GM12878 (cell line): Measurements from ENCODE around the gene TBCD. TPM values are rescaled to one million over a fixed set of nuclear protein-coding genes. Genes with fewer than 3 reads are reported as not detected.

ENCODE experiments used
- ATAC-seq: fragments of 200-7000 bp; cut with Tn5 transposase; 3 replicates; pipeline ENCODE4 v1.9.1; 2020; ENCODE audit warnings: mild to moderate bottlenecking, moderate library complexity
- BruUV-seq: library from RNA; stranded (reverse); fragments of 400-500 nt; replicated peaks from 2 replicates; lab custom pipeline; 2021; lab: Mats Ljungman, UMichigan
- CTCF ChIA-PET: fragments of 300-600 bp; sonication (Branson Sonifier 250); formaldehyde crosslinking; extraction: SDS; loops from one replicate; lab custom pipeline; 2021; ENCODE audit warnings: inconsistent platforms; lab: Yijun Ruan, JAX
- POLR2A ChIA-PET: fragments of 350-600 bp; formaldehyde crosslinking; extraction: SDS; loops from one replicate; lab custom pipeline; 2021; ENCODE audit warnings: inconsistent platforms; lab: Charles Lee
- RAD21 ChIA-PET: fragments of 300-600 bp; sonication (Branson Sonifier 250); formaldehyde crosslinking; loops from one replicate; lab custom pipeline; 2023; ENCODE audit warnings: antibody characterized with exemption; ENCODE audit not compliant: unreplicated experiment; lab: Charles Lee
- SMC1A ChIA-PET: fragments of 300-600 bp; sonication (Branson Sonifier 250); formaldehyde crosslinking; loops from one replicate; lab custom pipeline; 2023; ENCODE audit not compliant: unreplicated experiment, uncharacterized antibody; lab: Charles Lee
- DNase-seq: peaks from one replicate; pipeline ENCODE4 v3.0.0-alpha.2; 2011; ENCODE audit warnings: low read depth, low spot score
- FAIRE-seq: peaks from 3 replicates; lab custom pipeline; 2011; peaks lifted over from hg19 to GRCh38; lab: Jason Lieb, UNC
- H2AFZ ChIP-seq: 2 replicates; pipeline ENCODE4 v1.6.0; 2011; ENCODE audit warnings: low read depth, low read length, control low read depth; ENCODE audit not compliant: control insufficient read depth
- H3K27ac ChIP-seq: 2 replicates; pipeline ENCODE4 v1.5.1; 2011; ENCODE audit warnings: control low read depth; ENCODE audit not compliant: control insufficient read depth, insufficient read depth
- H3K27me3 ChIP-seq, 2 experiments: replicated peaks in 1 of 2; 2 replicates each; pipeline versions ENCODE4 v1.6.0 to v1.6.1; 2011; ENCODE audit warnings: low read length in 1 of 2; ENCODE audit not compliant: control insufficient read depth in 2 of 2, insufficient read depth in 2 of 2
- H3K36me3 ChIP-seq, 2 experiments: 2 replicates each; pipeline ENCODE4 v1.5.1; 2011; ENCODE audit warnings: low read length in 1 of 2; ENCODE audit not compliant: control insufficient read depth in 2 of 2, insufficient read depth in 2 of 2
- H3K4me1 ChIP-seq: 2 replicates; pipeline ENCODE4 v1.6.1; 2011; ENCODE audit warnings: mild to moderate bottlenecking, low read length, moderate library complexity, mixed read lengths; ENCODE audit not compliant: control insufficient read depth, insufficient read depth
- H3K4me2 ChIP-seq: 2 replicates; pipeline ENCODE4 v1.6.0; 2011; ENCODE audit warnings: control low read depth; ENCODE audit not compliant: control insufficient read depth, insufficient read depth
- H3K4me3 ChIP-seq: fragments of 200-600 bp; sonication (generic); 2 replicates; pipeline ENCODE4 v1.5.1; 2016
- H3K79me2 ChIP-seq: 2 replicates; pipeline ENCODE4 v1.6.0; 2011; ENCODE audit warnings: low read length; ENCODE audit not compliant: control insufficient read depth, insufficient read depth
- H3K9ac ChIP-seq: 2 replicates; pipeline ENCODE4 v1.8.0; 2011; ENCODE audit warnings: low read length, control low read depth, mixed read lengths; ENCODE audit not compliant: control insufficient read depth, insufficient read depth
- H3K9me3 ChIP-seq: replicated peaks from 3 replicates; pipeline ENCODE4 v1.5.1; 2011; ENCODE audit warnings: mild to moderate bottlenecking, low read length; ENCODE audit not compliant: control insufficient read depth, insufficient read depth
- H4K20me1 ChIP-seq: 2 replicates; pipeline ENCODE4 v1.6.0; 2011; ENCODE audit not compliant: control insufficient read depth, insufficient read depth
- CEBPZ ChIP-seq: fragments of 150-350 bp; IDR thresholded peaks from 2 replicates; pipeline ENCODE4 v1.6.1; 2016; ENCODE audit warnings: low read depth, low read length
- DPF2 ChIP-seq: fragments of 450-650 bp; IDR thresholded peaks from 2 replicates; pipeline ENCODE4 v1.6.1; 2017; ENCODE audit warnings: mild to moderate bottlenecking
- IKZF1 ChIP-seq: fragments of 450-650 bp; conservative IDR thresholded peaks from 2 replicates; pipeline ENCODE4 v1.6.1; 2017; ENCODE audit warnings: antibody characterized with exemption, mild to moderate bottlenecking
- IKZF2 ChIP-seq, 2 experiments: fragments of 450-650 bp; IDR thresholded peaks; 2 replicates each; pipeline ENCODE4 v1.6.1; 2017; ENCODE audit warnings: mild to moderate bottlenecking in 2 of 2, moderate library complexity in 2 of 2
- KLF5 ChIP-seq: fragments of 450-650 bp; IDR thresholded peaks from 2 replicates; pipeline ENCODE4 v1.6.1; 2014; ENCODE audit warnings: mild to moderate bottlenecking; ENCODE audit not compliant: partially characterized antibody
- LARP7 ChIP-seq: fragments of 450-650 bp; IDR thresholded peaks from 2 replicates; pipeline ENCODE4 v1.6.1; 2017; ENCODE audit warnings: mild to moderate bottlenecking
- MXI1 ChIP-seq: fragments of 150-350 bp; IDR thresholded peaks from 2 replicates; pipeline ENCODE4 v1.6.1; 2011; ENCODE audit warnings: low read depth, mild to moderate bottlenecking, inconsistent platforms, low read length, improper control_type of control experiment
- RB1 ChIP-seq: fragments of 450-650 bp; formaldehyde crosslinking; IDR thresholded peaks from 2 replicates; pipeline ENCODE4 v1.6.1; 2017; ENCODE audit warnings: mild to moderate bottlenecking, borderline replicate concordance
- RBBP5 ChIP-seq: fragments of 200-600 bp; sonication (generic); conservative IDR thresholded peaks from 2 replicates; pipeline ENCODE4 v1.6.1; 2016
- SMARCA5 ChIP-seq: fragments of 450-650 bp; IDR thresholded peaks from 2 replicates; pipeline ENCODE4 v1.6.1; 2017; ENCODE audit warnings: mild to moderate bottlenecking
- SP1 ChIP-seq: IDR thresholded peaks from one replicate; pipeline ENCODE4 v1.6.1; 2011; ENCODE audit warnings: low read depth, low read length
- ZNF622 ChIP-seq: fragments of 450-650 bp; IDR thresholded peaks from 2 replicates; pipeline ENCODE4 v1.6.1; 2017; ENCODE audit warnings: mild to moderate bottlenecking, inconsistent platforms
- WGBS: methylation state at CpG from one replicate; pipeline ENCODE4 v1.1.6; 2016; ENCODE audit warnings: low lambda C conversion rate; ENCODE audit not compliant: insufficient replicate concordance, insufficient coverage; ENCODE audit errors: missing lambda C conversion rate; 5-methylcytosine and 5-hydroxymethylcytosine counted together
- in situ Hi-C: fragments of 300-500 bp; cut with MboI; formaldehyde crosslinking; loops from 9 replicates; pipeline ENCODE4 v1.14.3; 2018; ENCODE audit warnings: mixed read lengths
- intact Hi-C: fragments of 100-400 bp; cut with micrococcal nuclease; formaldehyde crosslinking; loops from one replicate; pipeline ENCODE4 v1.14.2; 2022; ENCODE audit not compliant: unreplicated experiment
- polyA plus RNA-seq, 11 experiments: library from polyadenylated mRNA; depleted of rRNA in 4 of 11; unstranded in 6 of 11; stranded (reverse) in 5 of 11; fragments of >200 nt; fragmentation: Nextera tagmentation in 4 of 11; fragmentation: Illumina TruSeq in 1 of 11; extraction: Ambion mirVana in 4 of 11; extraction: Trizol in 1 of 11; gene quantifications; 1 replicate in 1 of 11; 2 replicates in 10 of 11; pipeline versions ENCODE4 v1.2.1 to v1.2.3, GENCODE V29; 2011 to 2016; ENCODE audit warnings: inconsistent platforms in 2 of 11, missing spikeins in 2 of 11, low read depth in 1 of 11
- total RNA-seq, 4 experiments: library from RNA; depleted of rRNA in 3 of 4; stranded (reverse); fragments of >200 nt in 3 of 4; fragmentation: Illumina TruSeq in 1 of 4; extraction: Trizol in 1 of 4; gene quantifications; 2 replicates each; pipeline versions ENCODE4 v1.2.1 to v1.2.3, GENCODE V29; 2013 to 2021

Gene TBCD
- total and polyA plus RNA-seq, 10 of the 15 experiments (the other 5 are each of a cell fraction or from before 2014, with no cell fraction given): 10.3 to 114 (median 52.4) TPM

GRCh38 chr17:82780195-82780594 is 28.3 kb downstream of the TBCD start:
- H3K9ac ChIP-seq: no peak overlapping the region
- POLR2A ChIA-PET: interaction anchor here (0.6 to 0.7 kb wide), 2 partner anchors 140 to 409 kb away, joined by 4 read pairs; no protein-coding TSS in a partner anchor
- H3K36me3 ChIP-seq: peaks cover 4 to 13% of the 10 kb centered on the region in 2 experiments; a peak in 3 of 4 replicates
- TF ChIP-seq SP1: no peak
- no peak for TF ChIP-seq IKZF2 (IDR thresholded peaks at IDR 0.05)
- 77% methylated on average over 12 of the region's 12 CpGs for WGBS
- CTCF ChIA-PET: interaction anchor here (0.6 to 2.4 kb wide), 8 partner anchors 15 to 420 kb away, joined by 3 to 13 read pairs (median 4); no protein-coding TSS in a partner anchor
- no peaks in the 10 kb centered on the region; the same call in 1 of the 2 replicates for H4K20me1 ChIP-seq
- no peak overlapping the region for H2AFZ ChIP-seq
- no peak overlapping the region for H3K4me2 ChIP-seq
- RAD21 ChIA-PET: interaction anchor here (0.6 to 2.7 kb wide), 5 partner anchors 63 to 134 kb away, joined by 3 to 24 read pairs (median 5); no protein-coding TSS in a partner anchor
- in situ Hi-C loops: loop anchor here (5.0 kb wide), 1 partner anchor 147 kb away; no protein-coding TSS in a partner anchor
- FAIRE-seq: no peak
- H3K4me1 ChIP-seq: peaks cover 12% of the 10 kb centered on the region
- H3K4me3 ChIP-seq: no peak overlapping the region
- H3K27ac ChIP-seq: no peak overlapping the region
- DNase-seq: no peak
- no TSS peak for BruUV-seq
- ATAC-seq: no peak
- H3K79me2 ChIP-seq: no peaks in the 10 kb centered on the region
- intact Hi-C loops: loop anchor here (10.0 kb wide), 1 partner anchor 85 kb away; no protein-coding TSS in a partner anchor
- H3K27me3 ChIP-seq: no peaks in the 10 kb centered on the region
- SMC1A ChIA-PET: interaction anchor here (1.1 to 3.5 kb wide), 2 partner anchors 84 to 134 kb away, joined by 3 to 18 read pairs; no protein-coding TSS in a partner anchor
- no peaks in the 10 kb centered on the region for H3K9me3 ChIP-seq

GRCh38 chr17:82780971-82781893 is 29.4 kb downstream of the TBCD start:
- intact Hi-C loops (loop anchor here (10.0 kb wide), 1 partner anchor 84 kb away; no protein-coding TSS in a partner anchor), in situ Hi-C loops (loop anchor here (5.0 kb wide), 1 partner anchor 146 kb away; no protein-coding TSS in a partner anchor)
- Histone ChIP-seq H3K4me3 (no peak overlapping the region), H3K9ac (no peak overlapping the region), H3K4me2 (no peak overlapping the region), H3K4me1 (peaks cover 5% of the 10 kb centered on the region), H4K20me1 (no peaks in the 10 kb centered on the region; the same call in 1 of the 2 replicates), H3K27ac (no peak overlapping the region), H3K79me2 (no peaks in the 10 kb centered on the region), H3K36me3 (peaks cover 4 to 13% of the 10 kb centered on the region in 2 experiments; a peak in 3 of 4 replicates), H3K9me3 (no peaks in the 10 kb centered on the region), H2AFZ (no peak overlapping the region), H3K27me3 (no peaks in the 10 kb centered on the region)
- BruUV-seq: no TSS peak
- peak; percentile 48 for ATAC-seq
- ChIA-PET POLR2A (interaction anchor here (1.0 kb wide), 1 partner anchor 79 kb away, joined by 3 read pairs; no protein-coding TSS in a partner anchor), RAD21 (interaction anchor here (0.6 to 2.7 kb wide), 14 partner anchors 38 to 193 kb away, joined by 3 to 24 read pairs (median 4); no protein-coding TSS in a partner anchor), SMC1A (interaction anchor here (1.0 to 3.5 kb wide), 11 partner anchors 25 to 136 kb away, joined by 3 to 18 read pairs (median 5); no protein-coding TSS in a partner anchor), CTCF (interaction anchor here (0.6 to 2.4 kb wide), 33 partner anchors 10 to 812 kb away, joined by 3 to 25 read pairs (median 4); partner anchors contain the start of genes FN3K and FN3KRP)
- WGBS: 65% methylated on average over 23 of the region's 27 CpGs
- DNase-seq: no peak
- FAIRE-seq: no peak
- no peak for TF ChIP-seq IKZF2 (IDR thresholded peaks at IDR 0.05)
- TF ChIP-seq MXI1: no peak
- no peak for TF ChIP-seq IKZF1
- TF ChIP-seq ZNF622: no peak
- TF ChIP-seq RB1: no peak
- no peak for TF ChIP-seq SMARCA5
- 0 out of 2 replicates have a peak, but pooled peaks have one; percentile 10 for TF ChIP-seq LARP7
- no peak for TF ChIP-seq CEBPZ
- TF ChIP-seq KLF5: no peak
- no peak for TF ChIP-seq DPF2
- no peak for TF ChIP-seq RBBP5
